Osteocyte (in vitro differentiated cells): ENCODE data around the gene ODC1. TPM values are rescaled to one million over a fixed set of nuclear protein-coding genes. Genes with fewer than 3 reads are reported as not detected.
A peak's percentile ranks its signal among the peaks of the same experiment; 100 is the strongest.

Source experiments
- DNase-seq: peaks from one replicate; pipeline ENCODE4 v3.0.0; 2021; ENCODE audit warnings: mixed read lengths; ENCODE audit not compliant: unreplicated experiment; ENCODE audit errors: extremely low spot score
- H3K27ac Mint-ChIP-seq: one replicate; pipeline ENCODE4 v1.8.0; 2021; ENCODE audit warnings: mild to moderate bottlenecking, mixed read lengths; ENCODE audit not compliant: unreplicated experiment
- H3K27me3 Mint-ChIP-seq: one replicate; pipeline ENCODE4 v1.8.0; 2021; ENCODE audit warnings: mixed read lengths; ENCODE audit not compliant: unreplicated experiment
- H3K36me3 Mint-ChIP-seq: one replicate; pipeline ENCODE4 v1.8.0; 2021; ENCODE audit warnings: mixed read lengths; ENCODE audit not compliant: unreplicated experiment
- H3K4me1 Mint-ChIP-seq: one replicate; pipeline ENCODE4 v1.8.0; 2021; ENCODE audit warnings: mixed read lengths; ENCODE audit not compliant: unreplicated experiment
- H3K4me3 Mint-ChIP-seq: one replicate; pipeline ENCODE4 v1.8.0; 2021; ENCODE audit warnings: mild to moderate bottlenecking, moderate library complexity, mixed read lengths; ENCODE audit not compliant: unreplicated experiment
- H3K9me3 Mint-ChIP-seq: one replicate; pipeline ENCODE4 v1.8.0; 2021; ENCODE audit warnings: mixed read lengths; ENCODE audit not compliant: unreplicated experiment
- CTCF ChIP-seq: fragments of 200-600 bp; sonication (generic); IDR thresholded peaks from 2 replicates; pipeline ENCODE4 v1.5.0; 2021; ENCODE audit warnings: antibody characterized with exemption, mild to moderate bottlenecking, moderate library complexity
- total RNA-seq: library from RNA; stranded (reverse); gene quantifications from 2 replicates; pipeline ENCODE4 v1.2.1, GENCODE V29; 2021

Gene ODC1
- total RNA-seq, 1 donor from 2014 or later, result 44.8 TPM

- Mint-ChIP-seq H3K4me3 (no peak overlapping the region), H3K36me3 (peaks cover 4% of the 10 kb centered on the region), H3K27me3 (no peaks in the 10 kb centered on the region), H3K4me1 (peaks cover 58% of the 10 kb centered on the region), H3K9me3 (no peaks in the 10 kb centered on the region), H3K27ac (no peak overlapping the region)
- no peak for TF ChIP-seq CTCF
- no peak for DNase-seq
These were observed 37.2 kb downstream of the ODC1 start for GRCh38 chr2:10410823-10411437.

- peaks cover 4% of the 10 kb centered on the region for H3K36me3 Mint-ChIP-seq
- H3K27ac Mint-ChIP-seq, result no peak overlapping the region
- no peak for TF ChIP-seq CTCF
- no peak for DNase-seq
- H3K9me3 Mint-ChIP-seq, result no peaks in the 10 kb centered on the region
- H3K27me3 Mint-ChIP-seq, result no peaks in the 10 kb centered on the region
- H3K4me1 Mint-ChIP-seq, result peaks cover 60% of the 10 kb centered on the region
- no peak overlapping the region for H3K4me3 Mint-ChIP-seq
These were observed 37.9 kb downstream of the ODC1 start for GRCh38 chr2:10410001-10410822.

- peaks cover 4% of the 10 kb centered on the region for H3K36me3 Mint-ChIP-seq
- no peaks in the 10 kb centered on the region for H3K27me3 Mint-ChIP-seq
- peak; percentile 99 for TF ChIP-seq CTCF
- DNase-seq, result peak; percentile 89
- H3K9me3 Mint-ChIP-seq, result no peaks in the 10 kb centered on the region
- peaks cover 60% of the 10 kb centered on the region for H3K4me1 Mint-ChIP-seq
- H3K4me3 Mint-ChIP-seq, result no peak overlapping the region
- H3K27ac Mint-ChIP-seq, result peak overlapping the region; percentile 36
These were observed 39.2 kb downstream of the ODC1 start for GRCh38 chr2:10408649-10409579.

GRCh38 chr2:10407841-10408648 is 40.1 kb downstream of the ODC1 start:
- Mint-ChIP-seq H3K9me3 (no peaks in the 10 kb centered on the region), H3K27me3 (no peaks in the 10 kb centered on the region), H3K4me1 (peaks cover 61% of the 10 kb centered on the region), H3K27ac (peak overlapping the region; percentile 36), H3K36me3 (peaks cover 4% of the 10 kb centered on the region), H3K4me3 (no peak overlapping the region)
- TF ChIP-seq CTCF, result no peak
- DNase-seq, result no peak
